ENCODE results near the gene ADAMTSL3. TPM values are rescaled to one million over a fixed set of nuclear protein-coding genes. Genes with fewer than 3 reads are reported as not detected.

ADAMTSL3 gene
- total RNA-seq, 1 donor from 2014 or later = 0.17 TPM

GRCh38 chr15:84001037-84001436 lies 347.1 kb downstream of the ADAMTSL3 start:
- DNase-seq (ENCODE audit: low spot score) = no peak
- no peak for TF ChIP-seq CTCF (IDR thresholded peaks at IDR 0.05)
- Mint-ChIP-seq H3K27me3 (ENCODE audit: low read depth) (peaks cover 8% of the 10 kb centered on the region), H3K4me3 (ENCODE audit: unreplicated experiment) (no peak overlapping the region), H3K4me1 (ENCODE audit: low read depth) (no peaks in the 10 kb centered on the region), H3K27ac (ENCODE audit: unreplicated experiment) (no peak overlapping the region), H3K9me3 (ENCODE audit: low read depth) (no peaks in the 10 kb centered on the region), H3K36me3 (ENCODE audit: low read depth) (no peaks in the 10 kb centered on the region)

- no peaks in the 10 kb centered on the region for H3K9me3 Mint-ChIP-seq (ENCODE audit: low read depth)
These were observed 347.7 kb downstream of the ADAMTSL3 start for GRCh38 chr15:84001655-84002054.

GRCh38 chr15:84003791-84004503 lies 350.0 kb downstream of the ADAMTSL3 start:
- H3K4me3 Mint-ChIP-seq (ENCODE audit: unreplicated experiment) = no peak overlapping the region
- no peak for TF ChIP-seq CTCF (IDR thresholded peaks at IDR 0.05)
- no peaks in the 10 kb centered on the region for H3K36me3 Mint-ChIP-seq (ENCODE audit: low read depth)
- H3K9me3 Mint-ChIP-seq (ENCODE audit: low read depth) = peaks cover 3% of the 10 kb centered on the region
- H3K27ac Mint-ChIP-seq (ENCODE audit: unreplicated experiment) = no peak overlapping the region
- H3K4me1 Mint-ChIP-seq (ENCODE audit: low read depth) = no peaks in the 10 kb centered on the region
- DNase-seq (ENCODE audit: low spot score) = no peak
- peaks cover 11% of the 10 kb centered on the region for H3K27me3 Mint-ChIP-seq (ENCODE audit: low read depth)

More at GRCh38 chr15:84001655-84002054, 347.7 kb downstream of the ADAMTSL3 start:
- no peaks in the 10 kb centered on the region for H3K4me1 Mint-ChIP-seq (ENCODE audit: low read depth)
- no peak overlapping the region for H3K4me3 Mint-ChIP-seq (ENCODE audit: unreplicated experiment)
- H3K27me3 Mint-ChIP-seq (ENCODE audit: low read depth) = peaks cover 9% of the 10 kb centered on the region
- H3K36me3 Mint-ChIP-seq (ENCODE audit: low read depth) = no peaks in the 10 kb centered on the region
- no peak for DNase-seq (ENCODE audit: low spot score)
- H3K27ac Mint-ChIP-seq (ENCODE audit: unreplicated experiment) = no peak overlapping the region
- no peak for TF ChIP-seq CTCF (IDR thresholded peaks at IDR 0.05)

GRCh38 chr15:84006421-84006820 lies 352.5 kb downstream of the ADAMTSL3 start:
- Mint-ChIP-seq H3K27me3 (ENCODE audit: low read depth) (peaks cover 4% of the 10 kb centered on the region), H3K9me3 (ENCODE audit: low read depth) (peaks cover 3% of the 10 kb centered on the region), H3K36me3 (ENCODE audit: low read depth) (no peaks in the 10 kb centered on the region), H3K4me3 (ENCODE audit: unreplicated experiment) (no peak overlapping the region), H3K4me1 (ENCODE audit: low read depth) (no peaks in the 10 kb centered on the region), H3K27ac (ENCODE audit: unreplicated experiment) (no peak overlapping the region)
- DNase-seq (ENCODE audit: low spot score) = no peak
- TF ChIP-seq CTCF (IDR thresholded peaks at IDR 0.05) = no peak

- no peak for DNase-seq (ENCODE audit: low spot score)
- Mint-ChIP-seq H3K4me1 (ENCODE audit: low read depth) (no peaks in the 10 kb centered on the region), H3K9me3 (ENCODE audit: low read depth) (peaks cover 11% of the 10 kb centered on the region), H3K27ac (ENCODE audit: unreplicated experiment) (no peak overlapping the region), H3K27me3 (ENCODE audit: low read depth) (peaks cover 4% of the 10 kb centered on the region), H3K4me3 (ENCODE audit: unreplicated experiment) (no peak overlapping the region), H3K36me3 (ENCODE audit: low read depth) (no peaks in the 10 kb centered on the region)
- TF ChIP-seq CTCF (IDR thresholded peaks at IDR 0.05) = no peak
These were observed 355.7 kb downstream of the ADAMTSL3 start for GRCh38 chr15:84009616-84010015.
